ENCODE measurements around the gene IFNA2.

DNA sequence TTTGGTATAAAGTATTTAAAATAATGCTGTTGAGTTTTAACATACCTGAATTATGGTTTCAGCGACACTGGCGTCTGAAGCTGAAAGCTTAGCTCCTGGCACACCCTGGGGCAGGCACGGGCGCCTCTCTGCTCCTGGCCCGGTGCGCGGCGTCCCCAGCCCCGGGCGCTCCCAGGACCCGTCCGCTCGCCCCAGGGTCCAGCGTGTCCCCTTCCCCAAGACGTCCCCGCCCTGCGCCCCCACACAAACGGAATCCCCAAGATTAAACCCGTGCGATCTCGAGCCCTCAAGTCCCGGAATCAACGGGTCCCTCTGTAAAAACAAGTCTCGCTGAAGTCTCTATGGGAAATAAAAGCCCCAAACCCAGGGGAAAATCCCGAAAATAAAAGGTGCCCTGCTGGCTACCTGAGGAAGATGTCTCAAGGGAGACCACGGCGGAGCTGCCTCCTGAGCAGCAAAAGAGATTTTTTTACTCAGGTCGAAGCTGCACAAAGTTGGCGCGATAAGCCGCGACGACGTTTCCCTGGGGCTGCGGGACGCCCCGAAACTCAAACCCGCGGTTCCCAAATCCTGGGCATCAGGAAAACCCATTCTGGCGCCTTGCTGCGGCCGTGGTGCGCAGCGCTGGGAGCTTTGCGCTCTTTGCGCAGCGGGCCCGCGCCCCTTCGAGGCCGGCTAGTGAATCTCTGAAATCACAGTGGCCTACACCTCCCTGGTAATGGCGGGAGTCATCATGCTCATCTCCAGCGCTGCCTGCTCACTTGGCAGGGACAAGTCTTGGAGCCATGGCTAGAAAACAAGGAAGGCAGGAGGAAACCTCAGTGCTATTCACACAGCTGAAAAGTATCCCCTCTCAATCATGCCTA, 17.4 kb upstream of the IFNA2 start:
- TF ChIP-seq POLR2A (IDR thresholded peaks at IDR 0.05): no peak
- TF ChIP-seq, protein P1, sequence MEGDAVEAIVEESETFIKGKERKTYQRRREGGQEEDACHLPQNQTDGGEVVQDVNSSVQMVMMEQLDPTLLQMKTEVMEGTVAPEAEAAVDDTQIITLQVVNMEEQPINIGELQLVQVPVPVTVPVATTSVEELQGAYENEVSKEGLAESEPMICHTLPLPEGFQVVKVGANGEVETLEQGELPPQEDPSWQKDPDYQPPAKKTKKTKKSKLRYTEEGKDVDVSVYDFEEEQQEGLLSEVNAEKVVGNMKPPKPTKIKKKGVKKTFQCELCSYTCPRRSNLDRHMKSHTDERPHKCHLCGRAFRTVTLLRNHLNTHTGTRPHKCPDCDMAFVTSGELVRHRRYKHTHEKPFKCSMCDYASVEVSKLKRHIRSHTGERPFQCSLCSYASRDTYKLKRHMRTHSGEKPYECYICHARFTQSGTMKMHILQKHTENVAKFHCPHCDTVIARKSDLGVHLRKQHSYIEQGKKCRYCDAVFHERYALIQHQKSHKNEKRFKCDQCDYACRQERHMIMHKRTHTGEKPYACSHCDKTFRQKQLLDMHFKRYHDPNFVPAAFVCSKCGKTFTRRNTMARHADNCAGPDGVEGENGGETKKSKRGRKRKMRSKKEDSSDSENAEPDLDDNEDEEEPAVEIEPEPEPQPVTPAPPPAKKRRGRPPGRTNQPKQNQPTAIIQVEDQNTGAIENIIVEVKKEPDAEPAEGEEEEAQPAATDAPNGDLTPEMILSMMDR (IDR thresholded peaks at IDR 0.05): no peak
